Smooth muscle cell (in vitro differentiated cells): ENCODE results near the gene ZNF835. TPM values are rescaled to one million over a fixed set of nuclear protein-coding genes. Genes with fewer than 3 reads are reported as not detected.

ENCODE experiments used
- DNase-seq: peaks from one replicate; lab custom pipeline; 2025; ENCODE audit not compliant: unreplicated experiment; lab: John Stamatoyannopoulos, UW
- H2AFZ ChIP-seq: fragments of 200-600 bp; sonication (generic); 2 replicates; pipeline ENCODE4 v1.6.0; 2016; ENCODE audit warnings: antibody characterized with exemption, low read depth, mild to moderate bottlenecking
- H3F3A ChIP-seq: fragments of 200-600 bp; sonication (generic); 2 replicates; pipeline ENCODE4 v1.6.0; 2017; ENCODE audit warnings: antibody characterized with exemption, low read depth
- H3K27ac ChIP-seq: fragments of 200-600 bp; sonication (generic); 2 replicates; pipeline ENCODE4 v1.5.1; 2016; ENCODE audit warnings: low read depth, mild to moderate bottlenecking
- H3K27me3 ChIP-seq: fragments of 200-600 bp; sonication (generic); 2 replicates; pipeline ENCODE4 v1.6.1; 2016; ENCODE audit warnings: low read depth, mild to moderate bottlenecking
- H3K36me3 ChIP-seq: fragments of 200-600 bp; sonication (generic); 2 replicates; pipeline ENCODE4 v1.5.1; 2016; ENCODE audit warnings: low read depth
- H3K4me1 ChIP-seq: fragments of 200-600 bp; sonication (generic); 2 replicates; pipeline ENCODE4 v1.5.1; 2016; ENCODE audit warnings: low read depth
- H3K4me2 ChIP-seq: fragments of 200-600 bp; sonication (generic); 2 replicates; pipeline ENCODE4 v1.6.0; 2016; ENCODE audit warnings: mild to moderate bottlenecking
- H3K4me3 ChIP-seq: fragments of 200-600 bp; sonication (generic); 2 replicates; pipeline ENCODE4 v1.5.1; 2016; ENCODE audit warnings: mild to moderate bottlenecking
- H3K79me2 ChIP-seq: fragments of 200-600 bp; sonication (generic); 2 replicates; pipeline ENCODE4 v1.6.0; 2016; ENCODE audit warnings: low read depth, mild to moderate bottlenecking
- H3K9ac ChIP-seq: fragments of 200-600 bp; sonication (generic); 2 replicates; pipeline ENCODE4 v1.6.0; 2016; ENCODE audit warnings: low read depth
- H3K9me3 ChIP-seq: fragments of 200-600 bp; sonication (generic); replicated peaks from 2 replicates; pipeline ENCODE4 v1.5.1; 2016; ENCODE audit warnings: low read depth
- H4K20me1 ChIP-seq: fragments of 200-600 bp; sonication (generic); 2 replicates; pipeline ENCODE4 v1.6.0; 2016; ENCODE audit warnings: low read depth
- CTCF ChIP-seq: fragments of 200-600 bp; sonication (generic); IDR thresholded peaks from 2 replicates; pipeline ENCODE4 v1.5.1; 2017; ENCODE audit warnings: borderline replicate concordance, mild to moderate bottlenecking, antibody characterized with exemption; ENCODE audit not compliant: insufficient read depth, poor library complexity, severe bottlenecking
- whole genome bisulfite sequencing: methylation state at CpG from one replicate; pipeline ENCODE4 v1.1.7; 2016; ENCODE audit warnings: low lambda C conversion rate; 5-methylcytosine and 5-hydroxymethylcytosine counted together
- polyA plus RNA-seq: library from polyadenylated mRNA; unstranded; fragments of >200 nt; fragmentation: Nextera tagmentation; extraction: Ambion mirVana; gene quantifications from 2 replicates; pipeline ENCODE4 v1.2.1, GENCODE V29; 2016
- total RNA-seq: library from RNA; depleted of rRNA; stranded (reverse); fragments of >200 nt; gene quantifications from 2 replicates; pipeline ENCODE4 v1.2.3, GENCODE V29; 2014

Gene ZNF835
- total and polyA plus RNA-seq, 2 experiments from 2014 or later, result not detected

GRCh38 chr19:56612737-56613136, 58.8 kb downstream of the ZNF835 start:
- peaks cover 78% of the 10 kb centered on the region for H3K79me2 ChIP-seq

More at GRCh38 chr19:56612737-56613136, 58.8 kb downstream of the ZNF835 start:
- Histone ChIP-seq H2AFZ (no peak overlapping the region), H3K9ac (no peak overlapping the region), H3K9me3 (peaks cover 19% of the 10 kb centered on the region), H3K4me2 (no peak overlapping the region), H3K27ac (no peak overlapping the region), H3K27me3 (no peaks in the 10 kb centered on the region), H3F3A (no peaks in the 10 kb centered on the region), H3K4me1 (no peaks in the 10 kb centered on the region), H3K4me3 (no peak overlapping the region), H4K20me1 (no peaks in the 10 kb centered on the region), H3K36me3 (peaks cover 45% of the 10 kb centered on the region)
- no peak for DNase-seq
- TF ChIP-seq CTCF, result no peak
- 90% methylated on average over 2 of the region's 2 CpGs for WGBS

Other genes starting within 250 kb of the ZNF835 start
- 4.4 and 4.6 TPM in 2 replicates for gene ZNF667, start 194.4 kb downstream of the ZNF835 start, total RNA-seq
- 2.3 and 2.7 TPM in 2 replicates for gene ZNF667, start 194.4 kb downstream of the ZNF835 start, polyA plus RNA-seq
- gene ZNF471, start 163.9 kb downstream of the ZNF835 start, total RNA-seq, result 0.90 and 2.0 TPM in 2 replicates
- gene ZNF471, start 163.9 kb downstream of the ZNF835 start, polyA plus RNA-seq, result 1.0 and 1.1 TPM in 2 replicates
- gene ZFP28, start 132.8 kb downstream of the ZNF835 start, total RNA-seq, result 6.9 and 7.9 TPM in 2 replicates
- gene ZFP28, start 132.8 kb downstream of the ZNF835 start, polyA plus RNA-seq, result 5.2 and 6.2 TPM in 2 replicates
- 2.5 and 2.6 TPM in 2 replicates for gene ZNF470, start 104.3 kb downstream of the ZNF835 start, total RNA-seq
- gene ZNF470, start 104.3 kb downstream of the ZNF835 start, polyA plus RNA-seq, result 1.4 TPM in 2 replicates
- 5.9 and 10.1 TPM in 2 replicates for gene ZNF71, start 76.5 kb downstream of the ZNF835 start, total RNA-seq
- gene ZNF71, start 76.5 kb downstream of the ZNF835 start, polyA plus RNA-seq, result 11.2 and 11.6 TPM in 2 replicates
- gene SMIM17, start 28.6 kb downstream of the ZNF835 start, total RNA-seq, result 0.63 and 1.7 TPM in 2 replicates
- 0.56 and 0.94 TPM in 2 replicates for gene SMIM17, start 28.6 kb downstream of the ZNF835 start, polyA plus RNA-seq
- 0.54 TPM in 1 of 2 replicates, not detected in the other for gene PEG3, start 169.0 kb upstream of the ZNF835 start, total RNA-seq
- gene PEG3, start 169.0 kb upstream of the ZNF835 start, polyA plus RNA-seq, result not detected in 2 replicates
- gene ZIM2, start 169.0 kb upstream of the ZNF835 start, total RNA-seq, result not detected in 2 replicates
- not detected in 2 replicates for gene ZIM2, start 169.0 kb upstream of the ZNF835 start, polyA plus RNA-seq